GM18873 (cell line): ENCODE measurements around the gene CD83.
"Not testable (repeated sequence)": the region's sequence is repeated elsewhere in the genome, so short reads cannot be mapped to it uniquely, and the experiment has no call there.

Experiments
- ATAC-seq: cut with Tn5 transposase; IDR thresholded peaks from one replicate; pipeline ENCODE4 v1.9.1; 2021; ENCODE audit warnings: mild to moderate bottlenecking, moderate library complexity, moderate number of reproducible peaks; ENCODE audit not compliant: unreplicated experiment, low FRiP score

Gene CD83

GRCh38 chr6:14143305-14143704 is 25.7 kb downstream of the CD83 start:
- no peak for ATAC-seq

- peak; percentile 80 for ATAC-seq
Measured at GRCh38 chr6:14144678-14145113, 27.1 kb downstream of the CD83 start.

GRCh38 chr6:14146506-14147096 is 29.0 kb downstream of the CD83 start:
- ATAC-seq = no peak

- ATAC-seq = no peak
Measured at GRCh38 chr6:14147891-14148290, 30.3 kb downstream of the CD83 start.

- no peak for ATAC-seq
Measured at GRCh38 chr6:14148471-14148870, 30.9 kb downstream of the CD83 start.

- no peak for ATAC-seq
Measured at GRCh38 chr6:14149053-14149738, 31.6 kb downstream of the CD83 start.

- ATAC-seq = no peak
Measured at GRCh38 chr6:14149739-14150130, 32.2 kb downstream of the CD83 start.

GRCh38 chr6:14151300-14151699 is 33.7 kb downstream of the CD83 start:
- ATAC-seq = not testable (repeated sequence)

- no peak for ATAC-seq
Measured at GRCh38 chr6:14151773-14152172, 34.2 kb downstream of the CD83 start.

GRCh38 chr6:14153228-14153627 is 35.7 kb downstream of the CD83 start:
- ATAC-seq = no peak

- ATAC-seq = no peak
Measured at GRCh38 chr6:14159090-14159489, 41.5 kb downstream of the CD83 start.

- ATAC-seq = no peak
Measured at GRCh38 chr6:14162826-14163225, 45.3 kb downstream of the CD83 start.

GRCh38 chr6:14165091-14165490 is 47.5 kb downstream of the CD83 start:
- no peak for ATAC-seq

GRCh38 chr6:14166839-14167238 is 49.3 kb downstream of the CD83 start:
- ATAC-seq = no peak

- ATAC-seq = no peak
Measured at GRCh38 chr6:14170128-14170527, 52.6 kb downstream of the CD83 start.

GRCh38 chr6:14172562-14172961 is 55.0 kb downstream of the CD83 start:
- ATAC-seq = no peak

GRCh38 chr6:14174226-14174625 is 56.7 kb downstream of the CD83 start:
- ATAC-seq = no peak

- no peak for ATAC-seq
Measured at GRCh38 chr6:14174996-14175395, 57.4 kb downstream of the CD83 start.

GRCh38 chr6:14176429-14176828 is 58.9 kb downstream of the CD83 start:
- no peak for ATAC-seq

- no peak for ATAC-seq
Measured at GRCh38 chr6:14177413-14178082, 60.0 kb downstream of the CD83 start.

GRCh38 chr6:14178083-14178445 is 60.5 kb downstream of the CD83 start:
- no peak for ATAC-seq

GRCh38 chr6:14180609-14181008 is 63.0 kb downstream of the CD83 start:
- no peak for ATAC-seq
